RWPE2 (cell line): ENCODE results near the gene ZBTB46.
A peak's percentile ranks its signal among the peaks of the same experiment; 100 is the strongest.

Experiments
- ATAC-seq: fragments of 200-7000 bp; cut with Tn5 transposase; 3 replicates; pipeline ENCODE4 v1.9.1; 2021; ENCODE audit warnings: low read depth
- DNase-seq: peaks from one replicate; pipeline ENCODE4 v3.0.0-alpha.2; 2020; ENCODE audit warnings: low spot score
- H3K27ac ChIP-seq: fragments of 450-650 bp; 2 replicates; pipeline ENCODE4 v1.5.1; 2017; ENCODE audit warnings: mild to moderate bottlenecking; ENCODE audit not compliant: poor library complexity, severe bottlenecking
- H3K27me3 ChIP-seq: fragments of 250-450 bp; sonication (Bioruptor Pico); 2 replicates; pipeline ENCODE4 v1.5.1; 2021; ENCODE audit warnings: mild to moderate bottlenecking, moderate library complexity; ENCODE audit not compliant: insufficient read depth, poor library complexity, severe bottlenecking
- H3K36me3 ChIP-seq: fragments of 250-450 bp; sonication (Bioruptor Pico); 2 replicates; pipeline ENCODE4 v1.5.1; 2020; ENCODE audit warnings: low read depth, mild to moderate bottlenecking, moderate library complexity
- H3K4me1 ChIP-seq: fragments of 250-450 bp; sonication (Bioruptor Pico); 2 replicates; pipeline ENCODE4 v1.5.1; 2021; ENCODE audit warnings: mild to moderate bottlenecking, moderate library complexity; ENCODE audit not compliant: insufficient read depth, poor library complexity, severe bottlenecking
- H3K4me3 ChIP-seq: fragments of 250-450 bp; sonication (Bioruptor Pico); 2 replicates; pipeline ENCODE4 v1.5.1; 2021; ENCODE audit warnings: mild to moderate bottlenecking, moderate library complexity; ENCODE audit not compliant: severe bottlenecking
- H3K9me3 ChIP-seq: fragments of 250-450 bp; sonication (Bioruptor Pico); 2 replicates; pipeline ENCODE4 v1.5.1; 2021; ENCODE audit warnings: mild to moderate bottlenecking, moderate library complexity; ENCODE audit not compliant: severe bottlenecking
- TF ChIP-seq, protein P1 (sequence below): fragments of 450-650 bp; IDR thresholded peaks from one replicate; pipeline ENCODE4 v1.5.1; 2017; ENCODE audit warnings: mild to moderate bottlenecking, moderate library complexity; ENCODE audit not compliant: poor library complexity, severe bottlenecking

Gene ZBTB46

DNA sequence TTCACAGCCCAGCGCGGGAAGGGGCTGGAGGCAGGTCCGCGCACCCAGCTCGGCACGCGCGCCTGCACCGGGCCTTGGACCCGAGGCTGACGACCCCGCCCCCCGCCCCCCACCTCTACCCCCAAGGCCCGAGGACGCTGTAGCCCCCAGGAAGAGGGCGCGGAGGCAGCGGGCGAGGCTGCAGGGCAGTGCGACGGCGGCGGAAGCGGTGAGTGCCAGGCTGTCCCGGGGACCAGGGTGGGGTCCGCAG, 93.4 kb downstream of the ZBTB46 start:
- Histone ChIP-seq H3K27ac (no peak overlapping the region), H3K4me1 (peaks cover 4% of the 10 kb centered on the region), H3K4me3 (no peak overlapping the region), H3K36me3 (peaks cover 41% of the 10 kb centered on the region), H3K9me3 (no peaks in the 10 kb centered on the region), H3K27me3 (no peaks in the 10 kb centered on the region)
- TF ChIP-seq, protein P1, sequence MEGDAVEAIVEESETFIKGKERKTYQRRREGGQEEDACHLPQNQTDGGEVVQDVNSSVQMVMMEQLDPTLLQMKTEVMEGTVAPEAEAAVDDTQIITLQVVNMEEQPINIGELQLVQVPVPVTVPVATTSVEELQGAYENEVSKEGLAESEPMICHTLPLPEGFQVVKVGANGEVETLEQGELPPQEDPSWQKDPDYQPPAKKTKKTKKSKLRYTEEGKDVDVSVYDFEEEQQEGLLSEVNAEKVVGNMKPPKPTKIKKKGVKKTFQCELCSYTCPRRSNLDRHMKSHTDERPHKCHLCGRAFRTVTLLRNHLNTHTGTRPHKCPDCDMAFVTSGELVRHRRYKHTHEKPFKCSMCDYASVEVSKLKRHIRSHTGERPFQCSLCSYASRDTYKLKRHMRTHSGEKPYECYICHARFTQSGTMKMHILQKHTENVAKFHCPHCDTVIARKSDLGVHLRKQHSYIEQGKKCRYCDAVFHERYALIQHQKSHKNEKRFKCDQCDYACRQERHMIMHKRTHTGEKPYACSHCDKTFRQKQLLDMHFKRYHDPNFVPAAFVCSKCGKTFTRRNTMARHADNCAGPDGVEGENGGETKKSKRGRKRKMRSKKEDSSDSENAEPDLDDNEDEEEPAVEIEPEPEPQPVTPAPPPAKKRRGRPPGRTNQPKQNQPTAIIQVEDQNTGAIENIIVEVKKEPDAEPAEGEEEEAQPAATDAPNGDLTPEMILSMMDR, result no peak
- no peak for ATAC-seq
- DNase-seq, result no peak

DNA sequence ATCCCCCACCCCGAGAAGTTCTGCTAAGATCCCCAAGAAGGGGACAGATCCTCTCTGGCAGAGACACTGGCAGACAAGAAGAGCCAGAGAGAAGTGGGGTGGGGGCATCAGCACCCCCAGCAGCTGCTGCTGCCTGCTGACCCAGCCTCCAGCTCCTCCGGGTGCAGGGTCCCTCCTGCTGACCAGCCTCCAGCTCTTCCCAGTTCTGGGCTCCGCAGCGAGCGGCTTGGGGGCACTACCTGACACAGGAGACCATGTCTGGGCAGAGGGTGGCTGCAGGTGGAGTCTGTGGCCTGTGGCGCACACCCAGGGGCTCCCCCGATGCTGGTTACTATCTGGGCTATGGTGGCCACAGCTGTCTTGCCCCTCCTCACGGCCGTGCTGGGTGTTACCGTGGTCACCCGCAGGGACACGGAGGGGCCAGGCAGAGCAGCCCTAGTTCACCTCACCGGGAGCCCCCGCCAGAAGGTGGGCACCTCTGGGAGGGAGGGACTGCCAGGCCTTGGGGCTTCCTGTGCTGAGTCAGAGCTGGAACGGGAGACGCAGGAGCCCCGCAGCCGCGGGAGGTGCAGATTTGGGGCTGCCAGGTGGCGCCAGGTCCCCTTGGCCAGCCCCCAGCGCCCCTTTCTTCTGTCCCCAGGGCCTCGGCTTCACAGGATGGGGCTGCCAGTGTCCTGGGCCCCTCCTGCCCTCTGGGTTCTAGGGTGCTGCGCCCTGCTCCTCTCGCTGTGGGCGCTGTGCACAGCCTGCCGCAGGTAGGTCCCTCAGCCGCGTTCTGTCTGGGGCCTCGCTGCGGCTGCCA, 94.0 kb downstream of the ZBTB46 start:
- DNase-seq (peak; percentile 89), ATAC-seq (no peak)
- Histone ChIP-seq H3K4me1 (peaks cover 4% of the 10 kb centered on the region), H3K4me3 (no peak overlapping the region), H3K36me3 (peaks cover 39% of the 10 kb centered on the region), H3K27me3 (no peaks in the 10 kb centered on the region), H3K9me3 (no peaks in the 10 kb centered on the region), H3K27ac (no peak overlapping the region)
- TF ChIP-seq, protein P1, result no peak

DNA sequence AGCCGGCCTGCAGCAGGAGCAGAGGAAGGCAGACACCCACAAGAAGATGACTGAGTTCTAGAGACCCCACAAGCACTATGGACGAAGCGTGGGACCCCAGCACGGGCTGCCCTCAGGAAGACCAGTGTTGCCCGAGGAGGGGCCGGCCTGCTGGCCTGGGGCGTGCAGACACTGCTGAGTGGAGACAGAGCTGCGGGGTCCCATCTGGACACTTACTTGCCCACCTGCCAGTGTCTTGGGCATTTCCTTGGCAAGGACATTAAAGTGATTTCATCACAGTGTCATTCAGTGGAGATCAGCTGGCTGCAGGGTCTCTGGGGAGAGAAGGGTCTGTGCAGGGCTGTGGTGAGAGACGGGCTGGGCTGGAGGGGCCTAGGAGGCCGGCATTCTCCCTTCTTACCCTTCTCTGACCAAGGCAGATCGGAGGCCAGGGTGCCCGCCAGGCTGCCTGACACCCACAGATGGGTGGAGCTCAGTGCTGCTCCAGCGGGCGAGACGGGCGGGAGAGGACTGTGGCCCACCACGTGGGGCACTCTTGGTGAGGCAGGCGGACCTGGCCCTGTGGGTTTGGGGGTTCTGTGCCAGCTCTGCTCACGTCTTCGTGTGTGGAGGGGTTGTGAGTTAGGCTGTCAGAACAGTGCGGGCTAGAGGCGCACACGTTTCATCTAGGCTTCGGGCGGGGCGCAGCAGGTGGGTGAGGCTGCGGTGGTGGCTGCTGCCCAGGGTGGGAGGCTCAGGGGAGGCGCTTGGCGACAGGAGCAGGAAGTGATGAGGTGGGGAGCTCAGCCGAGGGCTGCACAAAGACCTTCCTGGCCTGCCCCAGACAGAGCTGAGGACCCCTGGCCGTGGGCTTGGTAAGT, 95.0 kb downstream of the ZBTB46 start, which contains the start of gene LIME1:
Gene LIME1, plus strand, starts transcription at position 806 of the 860 bp plus-strand sequence. CDS start 886 bp downstream, outside the sequence.
- H3K4me1 ChIP-seq, result no peaks in the 10 kb centered on the region
- DNase-seq, result peak; percentile 89
- H3K36me3 ChIP-seq, result peaks cover 28% of the 10 kb centered on the region
- TF ChIP-seq, protein P1, result no peak
- no peak within 1 kb of the TSS for H3K27ac ChIP-seq
- no peak for ATAC-seq
- no peaks in the 10 kb centered on the region for H3K27me3 ChIP-seq
- H3K9me3 ChIP-seq, result no peaks in the 10 kb centered on the region
- no peak within 1 kb of the TSS for H3K4me3 ChIP-seq

DNA sequence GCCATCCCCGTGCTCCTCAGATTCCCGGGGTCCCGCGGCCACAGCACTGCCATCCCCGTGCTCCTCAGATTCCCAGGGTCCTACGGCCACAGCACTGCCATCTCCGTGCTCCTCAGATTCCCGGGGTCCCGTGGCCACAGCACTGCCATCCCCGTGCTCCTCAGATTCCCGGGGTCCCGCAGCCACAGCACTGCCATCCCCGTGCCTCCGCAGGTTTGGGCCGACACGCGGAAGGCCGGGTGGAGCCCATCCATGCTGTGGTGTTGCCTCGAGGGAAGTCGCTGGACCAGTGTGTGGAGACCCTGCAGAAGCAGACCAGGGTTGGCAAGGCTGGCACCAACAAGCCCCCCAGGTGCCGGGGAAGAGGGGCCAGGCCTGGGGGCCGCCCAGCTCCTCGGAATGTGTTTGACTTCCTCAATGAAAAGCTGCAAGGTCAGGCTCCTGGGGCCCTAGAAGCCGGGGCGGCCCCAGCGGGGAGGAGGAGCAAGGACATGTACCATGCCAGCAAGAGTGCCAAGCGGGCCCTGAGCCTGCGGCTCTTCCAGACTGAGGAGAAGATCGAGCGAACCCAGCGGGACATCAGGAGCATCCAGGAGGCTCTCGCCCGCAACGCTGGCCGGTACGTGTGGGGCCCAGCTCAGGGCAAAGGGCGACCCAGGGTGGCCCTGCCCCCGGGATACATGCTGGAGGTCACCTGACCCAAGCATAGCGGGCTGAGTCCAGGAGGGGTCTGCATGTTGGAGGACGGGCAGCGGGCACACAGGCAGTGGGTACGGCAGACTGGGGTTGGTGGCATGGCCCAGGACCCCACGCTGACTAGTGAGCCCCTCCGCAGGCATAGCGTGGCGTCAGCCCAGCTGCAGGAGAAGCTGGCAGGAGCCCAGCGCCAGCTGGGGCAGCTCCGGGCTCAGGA, 95.9 kb downstream of the ZBTB46 start:
- H3K4me1 ChIP-seq, result no peaks in the 10 kb centered on the region
- no peaks in the 10 kb centered on the region for H3K9me3 ChIP-seq
- H3K27me3 ChIP-seq, result no peaks in the 10 kb centered on the region
- peak; percentile 91 for DNase-seq
- TF ChIP-seq, protein P1, result no peak
- no peak for ATAC-seq
- H3K36me3 ChIP-seq, result peaks cover 37% of the 10 kb centered on the region
- no peak overlapping the region for H3K27ac ChIP-seq
- no peak overlapping the region for H3K4me3 ChIP-seq
